ENCODE results near the gene NUP188.
"Not testable (repeated sequence)": the region's sequence is repeated elsewhere in the genome, so short reads cannot be mapped to it uniquely, and the experiment has no call there.

The NUP188 gene

GRCh38 chr9:128943832-128944620 is 3.5 kb upstream of the NUP188 start:
- no peak for DNase-seq (ENCODE audit: low read depth in 3 of 3)

DNA sequence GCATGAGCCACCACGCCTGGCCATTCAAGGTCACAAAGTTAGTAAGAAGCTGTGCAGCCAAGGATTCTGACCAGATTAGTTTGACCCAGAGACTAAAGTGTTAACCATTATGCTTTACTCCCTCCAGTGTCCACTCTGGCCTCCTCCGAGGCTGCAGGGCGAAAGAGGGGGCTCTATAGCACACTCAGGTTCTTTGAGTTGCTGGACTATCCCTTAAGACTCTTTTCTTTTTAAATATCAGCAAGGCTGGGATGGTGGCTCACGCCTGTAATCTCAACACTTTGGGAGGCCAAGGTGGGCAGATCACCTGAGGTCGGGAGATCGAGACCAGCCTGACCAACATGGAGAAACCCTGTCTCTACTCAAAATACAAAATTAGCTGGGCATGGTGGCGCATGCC is 2.5 kb upstream of the NUP188 start:
- not testable (repeated sequence) for DNase-seq (ENCODE audit: low read depth in 3 of 3)

- DNase-seq (ENCODE audit: low read depth in 3 of 3), result no peak
Measured at GRCh38 chr9:128945798-128946501, 1.5 kb upstream of the NUP188 start.

DNA sequence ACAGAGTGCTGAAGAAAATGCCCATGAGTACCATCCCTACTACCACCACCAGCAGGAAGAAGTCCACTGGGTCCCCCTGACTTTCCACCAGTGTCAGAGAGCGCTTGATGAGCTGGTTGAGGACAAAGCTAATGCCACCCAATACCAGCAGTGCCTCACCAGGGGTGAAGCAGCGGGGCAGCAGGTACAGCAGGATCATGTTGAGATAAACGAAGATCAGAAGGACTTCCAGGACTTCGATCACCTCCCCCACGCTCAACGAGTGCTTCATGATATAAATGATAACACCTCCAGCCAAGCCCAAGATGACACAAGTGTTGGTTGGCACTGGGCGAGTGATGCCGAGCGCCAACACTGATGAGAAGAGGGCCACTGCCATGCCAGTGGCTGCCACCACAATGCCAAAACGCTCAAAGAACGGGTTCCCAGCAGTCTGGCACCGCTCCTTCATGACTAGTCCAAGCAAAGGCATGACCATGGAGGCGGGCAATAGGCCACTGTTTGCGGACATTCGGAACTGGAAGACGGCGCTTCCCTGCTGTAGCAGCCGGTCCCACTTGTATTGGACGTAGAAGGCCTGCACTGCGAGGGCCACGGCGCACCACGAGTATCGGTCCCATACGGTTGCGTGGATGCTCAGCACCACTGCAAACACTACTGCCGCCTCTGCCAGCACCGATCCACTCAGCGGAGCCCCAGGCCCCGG is 775 bp upstream of the NUP188 start:
- no peak for DNase-seq (ENCODE audit: low read depth in 3 of 3)

DNA sequence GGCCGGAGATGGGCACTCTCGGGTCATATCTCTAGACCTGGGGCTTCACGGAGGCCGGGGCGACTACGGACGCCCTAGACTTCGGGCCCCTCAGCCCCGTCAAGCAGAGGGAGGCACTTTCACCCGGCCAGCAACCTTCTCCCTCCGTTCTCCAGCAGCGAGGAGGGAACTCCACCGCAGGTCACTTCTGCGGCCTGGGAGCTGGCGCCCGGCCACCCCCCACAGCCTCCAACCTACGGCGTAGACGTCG is 297 bp upstream of the NUP188 start:
- no peak for DNase-seq (ENCODE audit: low read depth in 3 of 3)

DNA sequence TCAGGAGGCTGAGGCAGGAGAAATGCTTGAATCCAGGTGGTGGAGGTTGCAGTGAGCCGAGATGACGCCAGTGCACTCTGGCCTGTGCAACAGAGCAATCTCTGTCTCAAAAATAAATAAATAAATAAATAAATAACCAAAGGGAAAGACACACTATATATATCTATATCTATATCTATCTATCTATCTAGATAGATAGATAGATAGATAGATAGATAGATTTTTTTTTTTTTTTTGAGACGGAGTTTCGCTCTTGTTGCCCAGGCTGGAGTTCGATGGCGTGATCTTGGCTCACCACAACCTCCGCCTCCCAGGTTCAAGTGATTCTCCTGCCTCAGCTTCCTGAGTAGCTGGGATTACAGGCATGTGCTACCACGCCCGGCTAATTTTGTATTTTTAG is 13.9 kb downstream of the NUP188 start:
- DNase-seq (ENCODE audit: low read depth in 3 of 3), result not testable (repeated sequence)

DNA sequence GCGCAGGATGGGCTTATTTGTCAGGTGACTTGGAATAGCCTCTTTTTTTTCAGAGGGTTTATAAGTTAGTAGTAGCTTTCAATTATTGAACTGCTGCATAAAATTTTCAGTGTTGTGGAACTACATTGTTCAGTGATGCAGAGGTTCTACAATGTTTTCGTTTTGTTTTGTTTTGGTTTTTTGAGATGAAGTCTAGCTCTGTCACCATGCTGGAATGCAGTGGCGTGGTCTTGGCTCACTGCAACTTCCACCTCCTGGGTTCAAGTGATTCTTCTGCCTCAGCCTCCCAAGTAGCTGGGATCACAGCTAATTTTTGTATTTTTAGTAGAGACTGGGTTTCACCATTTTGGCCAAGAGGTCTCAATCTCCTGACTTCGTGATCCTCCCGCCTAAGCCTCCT is 22.0 kb downstream of the NUP188 start:
- no peak for DNase-seq (ENCODE audit: low read depth in 3 of 3)

DNA sequence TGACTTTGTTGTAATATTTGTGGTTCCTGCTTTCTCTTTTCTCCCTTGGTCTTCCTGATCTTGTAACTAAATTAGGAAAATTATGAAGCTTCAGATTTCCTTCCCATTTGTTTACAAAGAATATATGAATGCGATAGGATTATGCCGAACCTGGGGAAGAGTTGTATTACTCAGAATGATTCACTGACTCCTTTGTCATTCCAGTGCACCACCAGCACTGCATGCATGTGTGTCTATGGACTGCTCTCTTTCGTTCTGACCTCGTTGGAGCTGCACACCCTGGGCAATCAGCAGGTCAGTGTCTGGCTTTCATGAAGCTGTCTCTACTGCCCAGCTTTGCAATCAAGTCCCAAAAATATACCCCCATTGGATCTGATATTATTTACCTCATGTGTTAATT is 25.5 kb downstream of the NUP188 start:
- DNase-seq (ENCODE audit: low read depth in 3 of 3), result no peak

DNA sequence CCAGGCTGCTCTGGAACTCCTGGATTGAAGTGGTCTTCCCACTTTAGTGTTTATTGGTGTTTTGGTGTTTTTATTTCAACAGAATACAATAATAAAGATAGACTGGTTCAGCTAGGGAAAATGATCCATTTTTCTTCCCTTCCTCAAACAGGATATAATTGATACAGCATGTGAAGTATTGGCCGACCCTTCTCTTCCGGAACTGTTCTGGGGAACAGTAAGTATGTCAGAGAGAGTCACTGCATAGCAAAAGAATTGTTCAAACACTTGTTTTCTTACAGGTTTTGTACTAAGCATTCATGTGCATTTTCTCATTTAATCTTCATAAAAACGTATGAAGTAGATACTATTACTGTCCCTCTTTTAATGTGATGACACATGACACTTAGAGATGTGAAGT is 31.6 kb downstream of the NUP188 start:
- DNase-seq (ENCODE audit: low read depth in 3 of 3), result no peak

DNA sequence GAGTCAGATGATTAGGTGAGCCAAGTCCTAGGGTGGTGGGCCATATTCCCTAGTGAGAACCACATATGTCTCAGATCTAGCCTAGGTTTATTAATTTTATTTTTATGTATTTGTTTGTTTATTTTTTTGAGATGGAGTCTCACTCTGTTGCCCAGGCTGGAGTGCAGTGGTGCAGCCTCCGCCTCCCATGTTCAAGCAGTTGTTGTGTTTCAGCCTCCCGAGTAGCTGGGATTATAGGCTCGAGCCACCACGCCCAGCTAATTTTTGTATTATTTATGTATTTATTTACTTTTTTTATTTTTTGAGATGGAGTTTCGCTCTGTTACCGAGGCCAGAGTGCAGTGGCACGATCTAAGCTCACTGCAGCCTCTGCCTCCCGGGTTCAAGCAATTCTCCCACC is 36.0 kb downstream of the NUP188 start:
- no peak for DNase-seq (ENCODE audit: low read depth in 3 of 3)

DNA sequence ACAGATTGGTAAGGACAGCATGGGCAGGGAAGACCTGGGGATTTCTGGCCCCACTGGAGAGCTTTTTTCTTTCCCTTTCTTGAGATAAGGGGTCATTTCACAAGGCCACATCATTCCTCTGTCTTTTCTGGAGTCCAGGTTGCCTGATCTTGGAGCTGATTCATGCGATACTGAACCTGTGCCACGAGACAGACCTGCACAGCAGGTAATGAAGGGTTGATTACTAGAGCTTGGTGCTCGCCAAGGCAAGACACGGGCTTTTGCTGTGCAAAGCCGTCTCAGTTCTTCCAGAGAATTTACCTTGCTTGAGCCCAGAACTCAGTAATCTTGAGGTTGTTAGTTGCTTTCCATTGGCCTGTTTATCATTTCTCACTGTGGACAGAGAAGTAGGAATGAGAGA is 39.2 kb downstream of the NUP188 start:
- DNase-seq (ENCODE audit: low read depth in 3 of 3), result no peak

DNA sequence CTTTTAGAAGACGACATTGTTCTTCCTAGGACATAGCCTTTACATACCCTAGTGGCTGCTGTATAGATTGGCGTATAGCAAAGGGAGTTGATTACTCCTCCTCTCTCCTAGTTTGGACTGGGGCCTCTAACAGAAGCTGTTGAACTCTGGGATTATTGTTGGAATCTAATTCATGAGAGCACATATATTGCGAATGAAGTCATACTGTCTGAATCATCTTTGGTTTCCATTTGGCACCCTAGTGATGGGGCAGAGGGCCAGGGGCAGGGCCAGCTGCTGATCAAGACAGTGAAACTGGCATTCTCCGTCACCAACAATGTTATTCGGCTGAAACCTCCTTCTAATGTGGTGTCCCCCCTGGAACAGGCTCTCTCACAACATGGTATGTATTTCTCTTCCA is 40.3 kb downstream of the NUP188 start:
- DNase-seq (ENCODE audit: low read depth in 3 of 3), result no peak

- DNase-seq (ENCODE audit: low read depth in 3 of 3), result no peak
Measured at GRCh38 chr9:128992995-128993394, 45.5 kb downstream of the NUP188 start.

DNA sequence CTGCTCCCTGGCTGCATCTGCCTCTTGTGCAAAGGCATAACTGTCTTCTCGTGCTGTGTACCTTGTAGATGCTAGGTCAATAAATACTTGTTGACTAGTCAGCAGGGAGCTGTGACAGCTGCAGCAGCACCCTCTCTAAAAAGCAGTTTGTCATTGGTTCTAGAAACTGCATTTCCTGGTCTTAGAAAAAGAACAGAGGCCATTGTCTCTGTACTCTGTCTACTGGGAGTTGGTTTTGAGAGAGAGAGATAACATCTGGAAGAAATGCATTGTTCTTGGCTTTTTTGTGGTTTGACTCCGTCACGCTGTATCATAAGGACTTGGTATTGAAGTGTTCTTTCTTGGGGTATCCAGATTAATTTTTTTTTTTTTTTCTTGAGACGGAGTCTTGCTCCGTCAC is 48.3 kb downstream of the NUP188 start:
- no peak for DNase-seq (ENCODE audit: low read depth in 3 of 3)

DNA sequence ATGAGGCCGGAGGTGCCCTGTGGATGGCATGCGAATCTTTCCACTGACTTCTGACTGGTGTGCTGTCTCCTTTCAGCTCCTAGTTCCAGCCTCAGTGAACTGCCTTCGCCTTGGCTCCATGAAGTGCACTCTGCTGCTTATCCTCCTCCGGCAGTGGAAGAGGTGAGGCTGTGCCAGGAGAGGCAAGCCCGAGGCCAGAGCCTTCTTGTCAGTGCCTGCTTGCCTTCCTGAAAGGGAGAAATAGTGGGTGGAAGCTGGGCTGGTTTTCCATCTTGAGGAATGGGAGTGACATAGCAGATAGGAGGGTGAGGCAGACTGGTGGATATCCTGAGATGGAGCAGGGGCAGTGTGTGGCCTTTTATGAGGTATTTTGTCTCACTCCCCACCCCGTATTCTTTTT is 51.0 kb downstream of the NUP188 start:
- DNase-seq (ENCODE audit: low read depth in 3 of 3), result no peak

DNA sequence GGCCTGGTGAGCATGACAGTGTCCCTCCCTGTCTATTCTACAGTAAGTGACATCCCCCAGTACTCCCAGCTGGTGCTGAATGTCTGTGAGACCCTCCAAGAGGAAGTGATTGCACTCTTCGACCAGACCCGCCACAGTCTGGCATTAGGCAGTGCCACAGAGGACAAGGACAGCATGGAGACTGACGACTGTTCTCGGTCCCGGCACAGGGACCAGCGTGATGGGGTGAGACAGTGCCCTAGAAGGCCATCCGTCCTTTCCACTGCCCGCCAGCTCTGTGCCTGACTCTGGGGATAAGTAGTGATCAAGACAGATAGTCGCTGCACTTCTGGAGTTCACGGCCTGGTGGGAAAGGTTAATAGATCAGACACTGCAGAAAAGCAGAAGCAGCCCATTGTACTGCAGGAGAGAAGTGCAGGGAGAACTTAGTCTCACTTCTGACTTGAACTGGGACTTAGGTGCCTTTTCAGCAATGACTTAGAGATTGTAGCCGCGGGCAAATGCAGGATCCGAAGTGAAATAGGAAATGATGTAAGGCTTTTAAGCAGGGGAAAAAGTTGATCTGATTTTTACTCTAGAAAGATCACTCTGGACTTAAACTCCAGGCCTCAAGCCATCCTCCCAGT is 52.2 kb downstream of the NUP188 start:
- DNase-seq (ENCODE audit: low read depth in 3 of 3), result no peak

DNA sequence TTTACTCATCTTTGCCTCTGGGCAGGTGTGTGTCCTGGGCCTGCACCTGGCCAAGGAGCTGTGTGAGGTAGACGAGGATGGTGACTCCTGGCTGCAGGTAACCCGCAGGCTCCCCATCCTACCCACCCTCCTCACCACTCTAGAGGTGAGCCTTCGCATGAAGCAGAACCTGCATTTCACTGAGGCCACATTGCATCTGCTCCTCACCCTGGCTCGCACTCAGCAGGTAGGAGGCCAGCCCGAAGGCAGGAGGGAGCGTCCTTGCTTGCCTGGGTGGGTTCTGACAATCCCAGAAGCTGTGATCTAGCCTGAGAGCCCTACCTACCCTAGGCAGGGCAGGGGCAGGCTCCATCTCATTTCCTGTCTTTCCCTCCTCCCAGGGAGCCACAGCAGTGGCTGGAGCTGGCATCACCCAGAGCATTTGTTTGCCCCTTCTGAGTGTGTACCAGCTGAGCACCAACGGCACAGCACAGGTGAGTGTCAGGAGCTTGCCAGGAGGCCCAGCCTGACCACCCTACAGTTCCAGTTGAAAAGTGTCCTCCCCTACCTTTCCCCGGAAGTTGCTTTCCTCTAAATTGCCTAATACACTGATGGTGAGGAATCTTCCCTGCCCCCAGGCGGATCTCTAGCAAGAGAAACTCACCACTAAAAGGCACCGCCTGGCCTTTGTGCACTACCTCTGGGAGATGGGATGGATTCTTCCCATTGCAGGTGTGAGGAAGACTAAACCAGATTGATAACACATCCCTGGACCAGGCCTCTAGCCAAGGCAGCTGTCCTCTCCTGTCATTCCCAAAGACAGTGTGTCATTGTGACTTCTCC is 54.2 kb downstream of the NUP188 start:
- DNase-seq (ENCODE audit: low read depth in 3 of 3), result no peak

- DNase-seq (ENCODE audit: low read depth in 3 of 3), result no peak
Measured at GRCh38 chr9:129002992-129003391, 55.5 kb downstream of the NUP188 start.

- not testable (repeated sequence) for DNase-seq (ENCODE audit: low read depth in 3 of 3)
Measured at GRCh38 chr9:129004173-129004572, 56.7 kb downstream of the NUP188 start.

GRCh38 chr9:129005336-129005997 is 58.0 kb downstream of the NUP188 start:
- no peak for DNase-seq (ENCODE audit: low read depth in 3 of 3)

- DNase-seq (ENCODE audit: low read depth in 3 of 3), result peak in 2 of 3 donors; percentile 25 to 31
Measured at GRCh38 chr9:129006328-129007034, 59.0 kb downstream of the NUP188 start.
